GM23248 (cell line): ENCODE measurements around the gene FOXRED2. TPM values are rescaled to one million over a fixed set of nuclear protein-coding genes. Genes with fewer than 3 reads are reported as not detected.
"Not testable (repeated sequence)": the region's sequence is repeated elsewhere in the genome, so short reads cannot be mapped to it uniquely, and the experiment has no call there.

ENCODE experiments used
- DNase-seq: peaks from one replicate; pipeline ENCODE4 v3.0.0-alpha.2; 2015
- H2AFZ ChIP-seq: fragments of 200-600 bp; sonication (generic); 2 replicates; pipeline ENCODE4 v1.6.1; 2016; ENCODE audit warnings: antibody characterized with exemption
- H3F3A ChIP-seq: fragments of 200-600 bp; sonication (generic); 2 replicates; pipeline ENCODE4 v1.6.1; 2016; ENCODE audit warnings: mild to moderate bottlenecking, antibody characterized with exemption, mixed run types; ENCODE audit not compliant: insufficient read depth
- H3K27ac ChIP-seq: fragments of 200-600 bp; sonication (generic); 2 replicates; pipeline ENCODE4 v1.5.1; 2016; ENCODE audit warnings: mild to moderate bottlenecking
- H3K27me3 ChIP-seq: fragments of 200-600 bp; sonication (generic); replicated peaks from 2 replicates; pipeline ENCODE4 v1.6.1; 2016; ENCODE audit warnings: mild to moderate bottlenecking; ENCODE audit not compliant: insufficient read depth
- H3K36me3 ChIP-seq: fragments of 200-600 bp; sonication (generic); 2 replicates; pipeline ENCODE4 v1.6.1; 2016; ENCODE audit warnings: low read depth, mild to moderate bottlenecking
- H3K4me1 ChIP-seq: fragments of 200-600 bp; sonication (generic); 2 replicates; pipeline ENCODE4 v1.6.1; 2016; ENCODE audit warnings: mild to moderate bottlenecking; ENCODE audit not compliant: insufficient read depth
- H3K4me2 ChIP-seq: fragments of 200-600 bp; sonication (generic); one replicate; pipeline ENCODE4 v1.6.1; 2016; ENCODE audit warnings: mild to moderate bottlenecking; ENCODE audit not compliant: unreplicated experiment
- H3K4me3 ChIP-seq: fragments of 200-600 bp; sonication (generic); 2 replicates; pipeline ENCODE4 v1.5.1; 2016; ENCODE audit warnings: mild to moderate bottlenecking
- H3K79me2 ChIP-seq: fragments of 200-600 bp; sonication (generic); 2 replicates; pipeline ENCODE4 v1.6.1; 2016; ENCODE audit warnings: mild to moderate bottlenecking; ENCODE audit not compliant: insufficient read depth
- H3K9ac ChIP-seq: fragments of 200-600 bp; sonication (generic); 2 replicates; pipeline ENCODE4 v1.6.1; 2016; ENCODE audit warnings: mild to moderate bottlenecking
- H3K9me2 ChIP-seq: fragments of 200-600 bp; sonication (generic); 2 replicates; pipeline ENCODE4 v1.6.1; 2016; ENCODE audit warnings: mixed run types, mild to moderate bottlenecking, moderate library complexity; ENCODE audit not compliant: insufficient read depth
- H3K9me3 ChIP-seq: fragments of 200-600 bp; sonication (generic); one replicate; pipeline ENCODE4 v1.6.1; 2017; ENCODE audit warnings: low read depth
- H4K20me1 ChIP-seq: fragments of 200-600 bp; sonication (generic); 2 replicates; pipeline ENCODE4 v1.6.0; 2016; ENCODE audit not compliant: insufficient read depth
- EZH2 ChIP-seq: fragments of 200-600 bp; sonication (generic); IDR thresholded peaks from 2 replicates; pipeline ENCODE4 v1.6.1; 2018; ENCODE audit warnings: antibody characterized with exemption, mild to moderate bottlenecking; ENCODE audit not compliant: insufficient read depth, poor library complexity, severe bottlenecking
- EZH2phosphoT487 ChIP-seq: fragments of 200-600 bp; sonication (generic); IDR thresholded peaks from 2 replicates; pipeline ENCODE4 v1.6.1; 2018; ENCODE audit warnings: antibody characterized with exemption, moderate library complexity, mild to moderate bottlenecking, low read depth; ENCODE audit not compliant: insufficient read depth
- WGBS, 2 experiments: methylation state at CpG; one replicate each; pipeline ENCODE4 v1.1.6; 2015 to 2017; ENCODE audit warnings: low lambda C conversion rate in 2 of 2, low coverage in 1 of 2; ENCODE audit errors: missing lambda C conversion rate in 2 of 2; 5-methylcytosine and 5-hydroxymethylcytosine counted together
- in situ Hi-C: fragments of 300-500 bp; cut with MboI; formaldehyde crosslinking; loops from 2 replicates; pipeline ENCODE4 v1.15.0; 2020
- polyA plus RNA-seq: library from polyadenylated mRNA; unstranded; fragments of >200 nt; fragmentation: Nextera tagmentation; extraction: Ambion mirVana; gene quantifications from 2 replicates; pipeline ENCODE4 v1.2.1, GENCODE V29; 2016
- total RNA-seq: library from RNA; depleted of rRNA; stranded (reverse); fragments of >200 nt; shearing (Covaris generic); gene quantifications from 2 replicates; pipeline ENCODE4 v1.2.3, GENCODE V29; 2014

Gene FOXRED2
- total and polyA plus RNA-seq, 2 experiments from 2014 or later, result 4.2 to 5.0 TPM

DNA sequence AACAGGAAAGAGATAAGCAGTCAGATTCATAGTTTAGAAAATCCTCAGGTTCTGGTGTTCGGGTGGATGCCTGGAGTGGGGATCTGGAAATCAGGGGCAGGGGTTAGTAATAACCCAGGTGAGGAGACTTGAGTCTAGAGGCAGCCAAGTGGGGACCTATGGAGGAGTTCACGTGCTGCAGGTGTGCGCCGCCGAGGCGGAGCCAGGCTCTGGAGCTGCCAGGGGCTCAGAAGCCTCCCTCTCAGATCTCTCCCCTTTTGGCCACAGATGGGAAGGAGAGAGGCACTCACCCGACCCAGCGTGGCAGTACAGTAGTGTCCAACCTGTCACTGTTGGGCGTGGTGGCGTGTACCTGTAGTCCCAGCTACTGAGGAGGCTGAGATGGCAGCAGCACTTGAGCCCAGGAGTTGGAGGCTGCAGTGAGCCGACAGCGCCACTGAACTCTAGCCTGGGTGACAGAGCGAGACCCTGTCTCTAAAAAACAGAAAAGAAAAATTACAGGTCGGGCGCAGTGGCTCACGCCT is 52.9 kb downstream of the FOXRED2 start:
- H3K9me2 ChIP-seq, result no peaks in the 10 kb centered on the region
- H3K4me1 ChIP-seq, result peaks cover 7% of the 10 kb centered on the region; the same call in 1 of the 2 replicates
- H3K27ac ChIP-seq, result no peak overlapping the region
- no peak overlapping the region for H2AFZ ChIP-seq
- no peak for DNase-seq
- H3K9me3 ChIP-seq, result no peaks in the 10 kb centered on the region
- no peaks in the 10 kb centered on the region for H4K20me1 ChIP-seq
- TF ChIP-seq EZH2phosphoT487, result no peak
- TF ChIP-seq EZH2, result no peak
- 95% methylated on average over 15 to 16 of the region's 16 CpGs for WGBS, 2 experiments
- no peaks in the 10 kb centered on the region for H3K79me2 ChIP-seq
- in situ Hi-C loops, result no loop called here
- H3K9ac ChIP-seq, result no peak overlapping the region
- no peak overlapping the region for H3K4me2 ChIP-seq
- no peak overlapping the region for H3K4me3 ChIP-seq
- no peaks in the 10 kb centered on the region for H3K36me3 ChIP-seq
- H3F3A ChIP-seq, result peaks cover 7% of the 10 kb centered on the region; the same call in 1 of the 2 replicates
- H3K27me3 ChIP-seq, result no peaks in the 10 kb centered on the region

DNA sequence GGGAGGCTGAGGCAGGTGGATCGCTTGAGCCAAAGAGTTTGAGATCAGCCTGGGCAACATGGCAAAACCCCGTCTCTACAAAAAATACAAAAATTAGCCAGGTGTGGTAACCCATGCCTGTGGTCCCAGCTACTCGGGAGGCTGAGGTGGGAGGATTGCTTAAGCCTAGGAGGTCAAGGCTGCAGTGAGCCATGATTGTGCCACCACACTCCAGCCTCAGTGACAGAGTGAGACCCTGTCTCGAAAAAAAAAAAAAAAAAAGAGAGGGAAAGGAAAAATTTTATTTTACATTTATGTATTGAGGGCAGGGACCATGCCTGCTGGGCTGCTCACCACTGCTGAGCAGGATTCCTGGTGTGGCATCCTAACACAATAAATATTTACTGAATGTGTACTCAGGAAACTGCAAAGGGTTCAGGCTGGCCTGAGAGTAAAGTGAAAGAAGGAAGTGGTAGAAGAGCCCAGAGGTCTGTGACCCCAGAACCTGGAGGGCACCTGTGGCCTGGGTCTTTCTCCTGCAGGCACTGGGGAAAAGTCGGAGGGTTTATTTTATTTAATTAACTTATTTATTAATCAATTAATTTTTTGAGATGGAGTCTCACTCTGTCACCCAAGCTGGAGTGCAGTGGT is 53.7 kb downstream of the FOXRED2 start:
- H3K4me3 ChIP-seq, H3K9ac ChIP-seq, H4K20me1 ChIP-seq, H2AFZ ChIP-seq, H3K36me3 ChIP-seq, H3K79me2 ChIP-seq, H3K9me2 ChIP-seq, in situ Hi-C loops, H3K27ac ChIP-seq, H3F3A ChIP-seq, H3K4me1 ChIP-seq, H3K4me2 ChIP-seq, H3K27me3 ChIP-seq, H3K9me3 ChIP-seq: not testable (repeated sequence)
- WGBS, 2 experiments, result 88 to 92% methylated on average over 4 to 5 of the region's 5 CpGs
- peak; percentile 51 for DNase-seq

DNA sequence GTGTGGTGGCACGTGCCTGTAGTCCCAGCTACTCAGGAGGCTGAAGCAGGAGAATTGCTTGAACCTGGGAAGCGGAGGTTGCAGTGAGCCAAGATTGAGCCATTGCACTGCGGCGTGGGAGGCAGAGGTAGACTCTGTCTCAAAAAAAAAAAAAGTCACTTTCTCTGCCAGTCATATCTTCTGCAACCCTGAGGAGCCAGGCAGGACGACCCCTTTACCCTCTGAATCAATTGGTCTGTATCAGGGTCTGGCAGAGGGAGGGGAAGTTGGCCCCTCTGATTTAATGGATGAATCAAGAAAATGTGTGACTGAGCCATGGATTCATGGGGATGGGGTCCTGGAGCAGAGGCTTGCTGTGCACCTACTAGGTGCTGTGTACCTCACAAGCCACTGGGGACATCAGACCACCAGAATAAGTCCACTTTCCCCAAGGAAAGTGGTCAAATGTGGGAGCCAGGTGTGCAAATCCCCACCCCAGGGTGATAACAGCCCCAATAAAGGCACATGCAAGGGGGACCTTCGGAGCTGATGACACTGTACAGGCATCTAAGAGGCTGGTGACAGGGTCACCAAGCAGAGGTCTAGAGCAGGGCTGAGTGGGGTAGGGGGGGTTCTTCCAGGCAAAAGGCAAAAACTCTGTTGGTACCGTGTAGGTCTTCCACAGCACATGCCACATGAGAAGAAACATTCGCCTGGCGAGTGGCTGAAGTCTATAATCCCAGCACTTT is 54.4 kb downstream of the FOXRED2 start:
- H3K79me2 ChIP-seq, result no peaks in the 10 kb centered on the region
- no peaks in the 10 kb centered on the region for H4K20me1 ChIP-seq
- TF ChIP-seq EZH2phosphoT487, result no peak
- TF ChIP-seq EZH2, result no peak
- H3K4me2 ChIP-seq, result no peak overlapping the region
- no peak overlapping the region for H3K9ac ChIP-seq
- H3K27me3 ChIP-seq, result no peaks in the 10 kb centered on the region
- H3K36me3 ChIP-seq, result no peaks in the 10 kb centered on the region
- H3K27ac ChIP-seq, result no peak overlapping the region
- H3K4me1 ChIP-seq, result peaks cover 7% of the 10 kb centered on the region; the same call in 1 of the 2 replicates
- H3K4me3 ChIP-seq, result no peak overlapping the region
- no peaks in the 10 kb centered on the region for H3K9me3 ChIP-seq
- in situ Hi-C loops, result no loop called here
- no peaks in the 10 kb centered on the region for H3K9me2 ChIP-seq
- H2AFZ ChIP-seq, result no peak overlapping the region
- peaks cover 7% of the 10 kb centered on the region; the same call in 1 of the 2 replicates for H3F3A ChIP-seq
- WGBS, 2 experiments, result 98 to 99% methylated on average over 9 of the region's 9 CpGs
- DNase-seq, result no peak

DNA sequence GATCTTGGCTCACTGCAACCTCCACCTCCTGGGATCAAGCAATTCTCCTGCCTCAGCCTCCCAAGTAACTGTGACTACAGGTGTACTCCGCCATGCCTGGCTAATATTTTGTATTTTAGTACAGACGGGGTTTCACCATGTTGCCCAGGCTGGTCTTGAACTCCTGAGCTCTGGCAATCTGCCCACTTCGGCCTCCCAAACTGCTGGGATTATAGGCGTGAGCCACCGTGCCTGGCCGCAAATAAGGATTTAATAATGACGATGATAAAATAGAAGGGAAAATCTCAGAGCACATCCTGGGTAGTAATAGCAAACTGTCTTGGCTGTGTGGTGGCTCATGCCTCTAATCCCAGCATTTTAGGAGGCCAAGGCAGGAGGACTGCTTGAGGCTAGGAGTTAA is 55.9 kb downstream of the FOXRED2 start:
- DNase-seq, H3K4me1 ChIP-seq, H3K27ac ChIP-seq, H3K9me2 ChIP-seq, H3K4me3 ChIP-seq, H3K9ac ChIP-seq, H3F3A ChIP-seq, H3K4me2 ChIP-seq, H3K79me2 ChIP-seq, H4K20me1 ChIP-seq, H3K36me3 ChIP-seq, H3K9me3 ChIP-seq, in situ Hi-C loops, H2AFZ ChIP-seq, H3K27me3 ChIP-seq: not testable (repeated sequence)
- 79 to 80% methylated on average over 7 of the region's 7 CpGs for WGBS, 2 experiments
